DMS53 treated with DMSO at 0.1 percent for 48 hours (cell line): Measurements from ENCODE around the gene MGAT5.

Experiments
- DNase-seq: peaks from one replicate; lab custom pipeline; 2025; ENCODE audit not compliant: unreplicated experiment; lab: John Stamatoyannopoulos, UW

MGAT5 gene

GRCh38 chr2:134412639-134412999 lies 158.7 kb downstream of the MGAT5 start:
- DNase-seq, result no peak

GRCh38 chr2:134413430-134413829 lies 159.6 kb downstream of the MGAT5 start:
- no peak for DNase-seq

DNA sequence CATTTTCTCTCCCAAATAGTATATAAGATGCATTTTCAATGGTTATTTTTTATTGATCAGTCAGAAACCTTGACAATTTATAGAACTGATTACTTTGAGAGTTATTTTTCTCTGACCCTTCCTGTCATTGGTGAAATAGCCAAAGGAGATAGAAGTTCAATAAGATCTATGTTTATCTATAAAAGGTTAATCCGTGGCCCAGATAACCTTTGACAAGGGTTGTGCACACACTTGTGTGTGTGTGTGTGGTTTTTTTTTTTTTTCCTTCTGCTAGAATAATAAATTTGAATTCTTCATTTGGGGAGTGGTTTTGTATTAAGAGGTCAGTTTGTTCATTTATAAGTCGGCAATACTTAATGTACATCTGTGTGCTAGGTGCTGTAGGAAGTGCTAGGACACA lies 160.0 kb downstream of the MGAT5 start:
- DNase-seq, result no peak

- DNase-seq, result no peak
Measured at GRCh38 chr2:134416018-134416417, 162.1 kb downstream of the MGAT5 start.

GRCh38 chr2:134416637-134417036 lies 162.8 kb downstream of the MGAT5 start:
- DNase-seq, result no peak

GRCh38 chr2:134417968-134418582 lies 164.2 kb downstream of the MGAT5 start:
- no peak for DNase-seq

DNA sequence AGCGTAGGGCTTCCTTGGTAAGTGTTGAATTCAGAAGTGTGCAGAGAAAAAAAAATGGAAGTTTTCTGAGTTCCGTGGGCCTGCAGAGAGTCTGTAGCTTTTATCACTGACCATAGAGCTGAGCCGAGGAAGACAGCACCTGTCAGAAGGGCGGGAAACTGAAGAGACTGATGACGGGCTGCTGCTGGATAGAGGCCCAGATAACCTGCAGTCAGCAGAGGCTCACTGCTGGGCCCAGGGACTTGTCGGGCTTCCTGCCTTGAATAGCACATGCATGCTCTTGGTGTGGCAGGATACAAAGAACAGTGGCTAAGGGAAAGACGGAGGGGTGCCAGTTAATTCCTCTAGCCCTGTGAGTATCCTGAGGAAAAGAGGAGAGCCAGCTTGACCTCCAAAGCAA lies 166.4 kb downstream of the MGAT5 start:
- DNase-seq, result no peak

- DNase-seq, result no peak
Measured at GRCh38 chr2:134420920-134421319, 167.0 kb downstream of the MGAT5 start.

GRCh38 chr2:134421556-134422328 lies 167.9 kb downstream of the MGAT5 start:
- DNase-seq, result no peak

DNA sequence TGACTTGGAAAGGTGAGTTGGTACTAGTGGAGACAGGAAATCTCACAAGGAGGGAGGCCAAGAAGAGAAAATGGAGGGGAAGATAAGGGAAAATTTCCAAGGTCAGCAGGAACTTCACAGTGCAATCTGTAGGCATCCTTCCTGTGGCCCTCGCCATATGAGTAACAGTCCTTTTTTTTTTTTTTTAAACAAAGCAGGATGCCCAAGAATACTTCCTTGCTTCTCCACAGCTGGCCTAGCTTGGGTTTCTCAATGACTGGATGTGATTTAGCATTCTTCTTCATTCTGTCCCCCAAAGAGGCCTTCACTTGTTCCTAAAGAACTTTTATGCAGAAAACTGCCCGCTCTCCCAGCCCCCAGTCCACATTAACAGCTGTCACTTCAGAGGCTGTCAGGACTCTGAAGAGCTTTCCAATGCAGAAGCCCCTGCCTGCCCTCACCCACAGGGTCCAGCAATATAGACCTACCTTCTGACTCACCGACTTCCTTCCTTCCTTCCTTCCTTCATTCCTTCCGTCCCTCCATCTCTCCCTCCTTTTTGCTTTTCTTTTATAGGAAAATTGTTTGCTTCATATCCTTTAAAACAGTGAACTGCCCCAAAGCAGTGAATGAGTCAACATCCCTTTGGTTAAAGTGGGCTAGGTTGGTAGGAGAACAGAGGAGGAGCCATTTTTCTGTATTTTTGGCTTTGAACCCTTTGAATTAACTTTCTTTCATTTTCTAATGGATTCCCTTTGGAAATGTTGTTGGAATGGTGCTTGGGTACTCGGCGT lies 172.0 kb downstream of the MGAT5 start:
- no peak for DNase-seq

DNA sequence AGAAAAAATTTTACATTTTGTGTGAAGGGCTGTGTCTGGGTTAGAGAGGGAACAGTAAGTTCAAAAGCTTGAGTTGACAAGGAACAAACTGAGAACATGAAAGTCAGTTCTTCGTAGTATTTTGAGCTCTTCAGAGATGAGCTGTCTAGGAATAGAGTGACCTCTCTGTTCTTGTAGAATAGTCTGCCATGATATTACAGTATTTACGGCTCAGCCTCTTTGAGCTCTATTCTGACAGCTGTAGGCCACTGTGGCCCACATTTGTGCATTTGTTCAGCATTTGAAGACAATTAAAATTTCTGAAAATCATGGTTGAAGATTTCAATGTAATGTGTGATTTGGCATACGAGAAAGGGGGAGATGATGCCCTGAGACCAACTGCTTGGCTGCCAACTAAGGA lies 172.8 kb downstream of the MGAT5 start:
- no peak for DNase-seq

- no peak for DNase-seq
Measured at GRCh38 chr2:134429886-134430285, 176.0 kb downstream of the MGAT5 start.

- peak; percentile 19 for DNase-seq
Measured at GRCh38 chr2:134431838-134432434, 178.1 kb downstream of the MGAT5 start.

DNA sequence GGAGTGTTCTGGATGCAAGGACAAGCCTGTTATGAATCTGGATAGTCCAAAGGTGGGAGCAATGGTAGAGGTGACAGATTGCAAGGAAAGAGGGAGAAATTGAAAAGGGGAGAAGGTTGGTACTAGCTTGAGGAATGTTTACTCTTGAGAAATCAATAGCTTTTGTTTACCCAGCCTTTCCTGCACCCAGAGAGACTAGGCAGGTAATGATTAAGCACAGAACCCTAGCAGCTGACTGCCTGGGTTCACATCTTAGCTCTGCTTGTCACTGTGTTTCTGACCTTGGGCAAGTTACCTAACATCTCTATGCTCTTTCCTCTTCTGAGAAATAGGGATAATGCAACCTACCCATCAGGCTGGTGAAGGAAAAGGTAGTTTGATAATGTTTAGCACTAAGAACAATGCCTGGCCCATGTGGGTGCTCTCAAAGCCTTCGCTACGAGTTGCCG lies 178.6 kb downstream of the MGAT5 start:
- peak; percentile 19 for DNase-seq

DNA sequence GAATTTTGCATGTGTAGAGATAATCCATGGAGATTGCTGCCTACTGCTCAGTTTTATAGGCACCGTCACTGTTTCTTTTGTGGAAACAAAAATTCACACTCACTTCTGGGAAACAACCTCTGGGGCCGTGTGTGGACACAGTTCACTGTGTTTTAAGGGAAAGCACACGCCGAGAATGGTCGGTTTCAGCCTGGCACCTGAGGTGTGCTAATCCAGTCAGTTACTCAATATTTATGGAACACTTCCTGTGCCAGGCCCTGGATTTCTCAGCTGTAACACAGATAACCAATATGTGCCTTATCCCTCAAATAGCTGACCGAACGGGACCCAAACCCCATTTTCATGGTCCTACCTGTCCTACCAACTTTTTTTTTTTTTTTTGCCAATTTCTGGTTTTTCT lies 179.6 kb downstream of the MGAT5 start:
- no peak for DNase-seq

GRCh38 chr2:134433979-134434378 lies 180.1 kb downstream of the MGAT5 start:
- DNase-seq, result no peak

DNA sequence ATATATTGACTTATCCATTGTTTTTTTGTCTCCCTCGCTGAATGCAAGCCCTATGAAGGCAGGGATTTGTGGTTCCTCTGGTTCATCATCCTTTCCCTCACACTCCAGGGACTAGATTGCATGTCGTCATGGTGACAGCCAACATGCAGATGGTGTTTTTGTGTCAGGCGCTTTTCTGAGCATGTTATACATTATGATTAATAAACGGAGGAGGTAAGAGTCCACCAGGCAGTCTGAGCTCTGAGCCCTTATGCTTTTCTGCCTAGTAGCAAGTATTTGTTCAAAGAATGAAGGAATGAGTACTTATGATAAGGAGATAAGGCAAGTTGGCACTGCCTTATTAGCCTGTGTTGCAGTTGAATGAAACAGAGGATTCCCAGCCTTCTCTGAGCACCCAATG lies 181.6 kb downstream of the MGAT5 start:
- no peak for DNase-seq

GRCh38 chr2:134435936-134436335 lies 182.1 kb downstream of the MGAT5 start:
- DNase-seq, result no peak

DNA sequence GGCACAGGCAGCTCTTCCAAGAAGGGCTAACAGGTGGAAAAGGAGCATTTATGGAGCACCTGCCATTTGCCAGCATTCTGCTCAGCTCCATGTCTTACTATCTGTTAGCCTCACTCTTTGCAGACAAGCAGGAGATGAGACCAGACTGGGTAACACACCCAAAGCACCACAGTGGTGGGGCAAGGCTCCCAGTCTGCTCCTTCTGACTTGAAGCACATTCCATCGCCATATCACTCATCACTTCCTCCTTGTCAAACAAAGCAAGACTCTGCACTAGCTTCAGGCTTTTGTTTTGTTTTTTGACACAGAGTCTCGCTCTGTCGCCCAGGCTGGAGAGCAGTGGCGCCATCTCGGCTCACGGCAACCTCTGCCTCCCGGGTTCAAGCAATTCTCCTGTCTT lies 182.8 kb downstream of the MGAT5 start:
- no peak for DNase-seq

DNA sequence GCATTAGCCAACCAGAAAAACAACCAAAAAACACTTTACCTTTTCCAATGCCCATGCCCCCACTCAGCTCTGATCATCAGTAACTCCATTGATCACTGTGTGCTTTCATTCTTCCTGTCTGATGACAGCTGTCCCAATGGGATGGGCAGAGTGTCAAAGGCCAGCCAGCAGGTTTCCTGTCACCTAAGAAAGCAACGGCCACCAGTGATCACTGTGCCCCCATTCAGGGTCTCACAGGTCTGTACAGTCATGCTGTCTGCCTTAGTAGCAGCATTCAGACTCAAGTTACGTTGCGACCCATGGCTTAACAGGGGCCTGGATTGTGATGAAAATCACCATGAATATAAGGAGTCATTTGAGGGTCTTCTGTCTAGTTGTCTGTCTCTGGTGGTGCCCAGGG lies 184.5 kb downstream of the MGAT5 start:
- DNase-seq, result no peak

DNA sequence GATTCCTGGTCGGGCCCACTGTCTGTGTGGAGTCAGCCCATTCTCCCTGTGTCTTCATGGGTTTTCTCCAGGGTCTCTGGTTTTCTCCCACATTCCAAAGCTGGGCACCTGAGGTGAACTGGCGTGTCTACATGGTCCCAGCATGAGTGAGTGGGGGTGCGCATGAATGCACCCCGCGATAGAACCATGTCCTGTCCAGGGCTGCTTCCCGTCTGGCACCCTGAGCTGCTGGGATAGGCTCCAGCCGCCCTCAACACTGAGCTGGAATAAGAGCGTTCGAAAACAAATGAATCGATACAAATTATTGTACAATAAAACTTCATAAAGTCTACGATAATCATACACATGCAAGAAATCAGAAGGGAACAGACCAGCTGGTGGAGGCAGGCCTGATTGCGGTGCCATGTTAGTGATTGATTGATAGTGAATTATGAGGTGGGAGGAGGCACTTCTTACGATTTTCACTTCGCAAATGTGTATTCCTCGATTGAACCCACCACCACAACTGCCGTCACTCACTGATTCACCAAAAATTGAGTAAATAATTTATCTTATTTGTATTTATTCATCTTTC lies 186.6 kb downstream of the MGAT5 start:
- no peak for DNase-seq
